Sigmoid colon (tissue), 4 donors: ENCODE measurements around the gene EGFLAM.

Experiments used
- CTCF ChIP-seq, 4 experiments: fragments of 450-650 bp in 3 of 4; fragments of 200-600 bp in 1 of 4; IDR thresholded peaks; one replicate each; pipeline ENCODE4 v1.5.1; 2016 to 2019; ENCODE audit warnings: antibody characterized with exemption in 4 of 4, mild to moderate bottlenecking in 3 of 4, moderate library complexity in 2 of 4
- EP300 ChIP-seq, 4 donors: sonication (generic); formaldehyde crosslinking; IDR thresholded peaks; one replicate each; pipeline ENCODE4 v1.6.1; 2017; ENCODE audit warnings: antibody characterized with exemption in 4 of 4
- POLR2A ChIP-seq, 2 donors: fragments of 450-650 bp; IDR thresholded peaks; one replicate each; pipeline ENCODE4 v1.6.1; 2016; ENCODE audit warnings: antibody characterized with exemption in 2 of 2, mild to moderate bottlenecking in 2 of 2, moderate library complexity in 2 of 2
- POLR2AphosphoS5 ChIP-seq, 4 donors: sonication (generic); formaldehyde crosslinking; IDR thresholded peaks; one replicate each; pipeline ENCODE4 v1.6.1; 2017; ENCODE audit warnings: antibody characterized with exemption in 4 of 4

GRCh38 chr5:38473008-38473407, 214.6 kb downstream of the EGFLAM start:
- no peak for TF ChIP-seq EP300 (IDR thresholded peaks at IDR 0.05)
- TF ChIP-seq CTCF (IDR thresholded peaks at IDR 0.05), result no peak
- TF ChIP-seq POLR2AphosphoS5 (IDR thresholded peaks at IDR 0.05), result no peak
- TF ChIP-seq POLR2A (IDR thresholded peaks at IDR 0.05), result no peak
